Suppressor macrophage treated with lipopolysaccharide for 4 hours (primary cell): ENCODE measurements around the gene RBMS1.

Experiments used
- DNase-seq: peaks from one replicate; pipeline ENCODE4 v3.0.0-alpha.2; 2020

RBMS1 gene

DNA sequence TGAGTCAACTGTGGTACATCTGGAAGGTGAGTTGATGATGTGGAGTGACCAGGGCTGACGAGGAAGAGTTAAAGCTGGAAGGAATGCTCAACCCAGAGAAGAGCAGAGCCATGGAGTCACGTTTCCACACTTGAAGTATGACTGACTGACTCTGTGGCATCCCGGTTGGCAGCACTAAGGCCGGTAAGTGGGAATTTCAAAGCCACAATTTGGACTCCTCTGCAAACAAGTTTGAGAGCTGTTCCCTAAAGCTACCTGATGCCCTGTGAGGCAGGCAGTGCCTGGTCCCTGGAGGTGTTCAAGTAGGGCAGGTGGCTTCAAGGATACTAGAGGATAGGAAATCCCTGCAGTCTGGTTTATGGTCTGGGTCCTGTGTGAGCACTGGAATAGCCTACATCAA, 224.2 kb downstream of the RBMS1 start:
- DNase-seq, result no peak

DNA sequence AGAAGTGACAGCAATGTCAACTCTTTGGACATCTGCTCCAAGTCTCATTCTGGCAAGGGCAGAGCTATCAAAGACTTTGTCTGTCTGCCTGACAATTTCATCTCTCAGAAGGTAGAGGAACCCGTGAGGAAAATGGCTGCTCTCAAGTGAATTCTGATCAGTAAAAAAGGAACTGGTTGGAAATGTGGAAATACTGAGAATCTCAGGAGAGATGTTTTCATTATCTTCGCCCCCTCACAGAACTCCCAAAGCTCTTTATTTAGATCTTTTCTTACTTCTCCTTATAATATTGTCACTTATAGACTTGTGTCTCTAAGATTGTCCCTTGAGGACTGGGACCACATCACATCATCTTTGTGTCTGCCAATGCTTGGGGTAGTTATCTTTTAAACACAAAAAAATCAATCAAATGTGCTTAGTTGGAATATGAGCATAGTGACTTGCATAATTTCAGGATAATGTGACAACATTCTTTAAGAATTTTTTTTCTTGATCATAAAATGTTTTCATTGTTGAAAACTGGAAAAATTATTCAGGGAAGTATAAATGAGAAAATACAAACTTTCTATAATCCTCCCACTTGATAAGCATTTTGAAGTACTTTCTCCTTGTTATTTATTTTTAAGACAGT, 225.3 kb downstream of the RBMS1 start:
- peak; percentile 32 for DNase-seq

GRCh38 chr2:160267692-160268091, 225.9 kb downstream of the RBMS1 start:
- DNase-seq, result no peak

- DNase-seq, result no peak
These were observed 226.6 kb downstream of the RBMS1 start for GRCh38 chr2:160267022-160267421.

GRCh38 chr2:160266037-160266551, 227.5 kb downstream of the RBMS1 start:
- DNase-seq, result no peak

DNA sequence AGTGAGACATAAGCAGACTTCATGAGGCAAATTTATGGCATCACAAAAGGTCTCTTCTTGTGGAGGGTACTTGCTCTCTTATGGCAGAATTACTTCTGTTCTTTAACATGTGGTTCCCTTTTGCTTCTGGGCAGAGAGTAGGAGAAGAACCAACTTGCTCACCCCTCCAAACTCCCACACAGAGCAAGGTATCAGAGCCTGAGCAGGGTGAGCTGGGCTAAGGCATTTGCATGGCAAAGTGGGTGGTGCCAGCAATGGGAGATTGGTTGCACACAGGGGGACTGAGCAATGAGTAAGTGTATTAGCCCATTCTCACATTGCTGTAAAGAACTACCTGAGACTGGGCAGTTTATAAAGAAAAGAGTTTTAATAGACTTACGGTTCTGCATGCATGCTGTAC, 229.3 kb downstream of the RBMS1 start:
- DNase-seq, result peak; percentile 14

- DNase-seq, result no peak
These were observed 231.9 kb downstream of the RBMS1 start for GRCh38 chr2:160261732-160262131.

- peak; percentile 21 for DNase-seq
These were observed 235.2 kb downstream of the RBMS1 start for GRCh38 chr2:160258492-160258805.

- DNase-seq, result no peak
These were observed 235.7 kb downstream of the RBMS1 start for GRCh38 chr2:160257743-160258491.

DNA sequence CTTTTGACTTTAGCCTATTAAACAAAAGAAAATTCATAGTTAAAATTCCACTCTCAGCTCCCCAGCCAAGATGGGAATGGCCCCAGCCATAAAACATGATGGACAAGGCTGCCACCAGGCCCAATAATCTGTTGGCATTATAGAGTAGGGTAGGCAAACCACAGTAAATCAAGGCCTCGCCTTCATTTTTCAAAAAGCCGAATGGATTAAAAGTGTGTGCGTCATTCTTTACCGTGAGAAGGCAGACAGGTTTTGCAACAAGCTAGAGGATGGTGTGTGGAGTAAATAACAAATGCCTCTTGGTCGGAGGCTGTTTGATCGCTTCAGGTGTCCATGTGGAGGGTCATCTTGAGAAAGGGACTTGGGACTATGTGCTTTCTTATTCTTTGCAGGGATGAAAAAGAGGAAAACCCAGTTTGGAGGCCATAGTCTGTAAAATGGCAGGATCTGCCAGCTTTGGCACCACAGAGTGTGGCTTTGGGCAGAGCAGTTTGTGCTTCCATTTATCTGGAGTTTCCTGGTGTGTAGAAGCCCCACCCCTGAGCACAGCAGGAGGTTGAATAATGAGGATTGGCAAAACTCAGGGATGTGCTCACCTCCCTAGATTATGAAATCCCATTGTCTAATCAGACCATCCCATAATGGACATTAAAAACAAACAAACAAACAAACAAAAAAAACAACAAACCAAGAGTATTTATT, 236.4 kb downstream of the RBMS1 start:
- DNase-seq, result no peak

DNA sequence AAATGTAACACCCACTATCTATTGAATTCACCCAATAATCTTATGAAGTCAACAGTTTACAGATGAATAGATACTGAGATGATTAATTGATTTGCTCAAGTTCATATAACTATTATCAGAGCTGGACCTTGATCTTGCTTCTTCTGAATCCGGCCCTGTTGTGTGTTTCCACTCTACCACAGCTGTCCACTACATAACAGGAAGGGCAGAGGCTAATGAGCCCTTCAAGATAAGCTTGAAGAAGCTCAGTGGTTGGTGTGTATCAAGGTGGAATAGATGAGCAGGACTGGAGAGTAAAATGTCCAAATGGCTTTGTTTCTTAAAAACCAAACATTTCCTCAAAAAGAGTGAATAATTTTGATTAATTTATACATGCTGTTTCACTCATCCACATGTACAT, 237.1 kb downstream of the RBMS1 start:
- DNase-seq, result no peak

DNA sequence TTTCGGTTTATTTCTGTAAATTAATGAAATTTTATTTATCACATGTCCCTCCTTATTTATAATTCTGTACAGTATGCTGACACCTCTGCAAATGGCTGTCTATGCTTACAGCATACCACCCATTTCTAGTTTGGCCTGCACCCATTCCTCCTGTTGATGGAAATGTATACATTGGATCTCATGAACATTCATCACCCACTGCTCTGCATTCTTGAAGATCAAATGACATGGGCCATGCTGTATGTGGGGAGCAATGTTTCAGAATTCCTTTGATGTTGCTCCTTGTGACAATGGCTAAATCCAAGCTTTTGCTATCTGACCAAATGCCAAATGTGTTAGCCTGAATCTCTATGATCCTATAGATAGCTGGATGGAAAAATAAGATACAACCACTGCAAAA, 238.2 kb downstream of the RBMS1 start:
- DNase-seq, result no peak

- no peak for DNase-seq
These were observed 239.3 kb downstream of the RBMS1 start for GRCh38 chr2:160254189-160254762.

GRCh38 chr2:160253440-160254188, 240.0 kb downstream of the RBMS1 start:
- DNase-seq, result no peak

DNA sequence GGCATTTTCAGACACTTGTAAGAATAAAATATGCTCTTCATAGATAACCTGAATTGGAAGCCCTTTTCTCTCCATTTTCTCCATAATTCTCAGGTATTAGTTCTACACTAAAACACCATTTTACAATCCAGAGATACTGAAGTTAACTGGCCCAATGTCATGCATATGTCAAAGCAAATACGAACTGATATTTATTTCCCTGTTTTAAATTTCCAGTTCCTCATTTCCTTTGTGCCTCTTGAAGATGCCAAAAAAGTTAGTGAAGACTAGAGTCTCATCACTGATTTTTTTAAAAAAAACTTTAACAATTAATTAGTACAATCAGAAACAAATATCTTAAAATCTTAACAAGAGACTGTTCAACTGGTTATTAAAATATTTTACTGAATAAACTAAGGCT, 240.7 kb downstream of the RBMS1 start:
- peak; percentile 27 for DNase-seq

DNA sequence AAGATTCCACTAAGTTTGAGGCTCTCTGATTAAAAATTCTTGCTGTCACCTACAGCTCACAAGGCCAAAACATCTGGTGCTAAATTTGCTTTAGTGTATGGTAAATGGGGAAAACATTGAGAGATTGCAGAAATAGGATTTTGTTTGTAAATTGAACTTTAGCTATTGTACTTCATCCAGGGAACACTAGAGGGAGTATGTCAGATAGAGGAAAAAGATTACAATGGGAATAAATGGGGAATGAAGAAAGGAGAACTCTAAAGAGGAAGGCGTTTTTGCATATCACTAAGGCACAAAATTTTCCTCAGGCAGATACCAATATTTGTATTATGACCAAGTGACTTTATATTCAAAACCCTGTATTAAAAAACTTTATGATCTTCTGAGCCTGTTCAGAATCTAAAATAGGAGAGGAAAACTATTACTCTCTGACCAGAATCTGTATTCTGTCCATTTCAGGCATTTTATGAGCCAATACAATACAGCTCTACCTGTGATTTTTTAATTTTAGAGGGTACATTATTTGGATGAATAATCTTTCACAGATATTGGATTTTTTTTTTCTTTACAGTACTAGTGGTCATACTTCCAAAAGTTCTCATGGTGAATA, 241.2 kb downstream of the RBMS1 start:
- peak; percentile 79 for DNase-seq

DNA sequence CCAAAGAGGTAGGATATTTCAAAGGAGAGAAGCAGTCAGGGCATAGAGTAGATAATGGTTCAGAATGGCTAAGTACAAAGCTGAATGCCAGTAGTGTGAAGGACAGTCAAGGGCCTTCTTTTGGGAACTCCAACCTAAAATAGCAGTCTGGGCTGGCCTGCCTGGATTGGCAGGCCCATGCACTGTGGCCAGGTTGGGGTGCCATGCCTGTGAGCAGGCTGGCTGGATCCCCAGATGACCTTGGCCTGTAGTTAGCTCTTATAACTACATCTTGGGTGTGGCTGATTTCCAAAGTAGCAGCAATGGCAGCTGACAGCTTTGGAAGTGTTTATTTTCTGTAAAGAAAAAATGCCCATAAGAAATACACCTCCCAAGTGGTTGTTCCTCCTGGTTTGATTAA, 242.0 kb downstream of the RBMS1 start:
- DNase-seq, result no peak

- DNase-seq, result no peak
These were observed 243.7 kb downstream of the RBMS1 start for GRCh38 chr2:160249876-160250275.

DNA sequence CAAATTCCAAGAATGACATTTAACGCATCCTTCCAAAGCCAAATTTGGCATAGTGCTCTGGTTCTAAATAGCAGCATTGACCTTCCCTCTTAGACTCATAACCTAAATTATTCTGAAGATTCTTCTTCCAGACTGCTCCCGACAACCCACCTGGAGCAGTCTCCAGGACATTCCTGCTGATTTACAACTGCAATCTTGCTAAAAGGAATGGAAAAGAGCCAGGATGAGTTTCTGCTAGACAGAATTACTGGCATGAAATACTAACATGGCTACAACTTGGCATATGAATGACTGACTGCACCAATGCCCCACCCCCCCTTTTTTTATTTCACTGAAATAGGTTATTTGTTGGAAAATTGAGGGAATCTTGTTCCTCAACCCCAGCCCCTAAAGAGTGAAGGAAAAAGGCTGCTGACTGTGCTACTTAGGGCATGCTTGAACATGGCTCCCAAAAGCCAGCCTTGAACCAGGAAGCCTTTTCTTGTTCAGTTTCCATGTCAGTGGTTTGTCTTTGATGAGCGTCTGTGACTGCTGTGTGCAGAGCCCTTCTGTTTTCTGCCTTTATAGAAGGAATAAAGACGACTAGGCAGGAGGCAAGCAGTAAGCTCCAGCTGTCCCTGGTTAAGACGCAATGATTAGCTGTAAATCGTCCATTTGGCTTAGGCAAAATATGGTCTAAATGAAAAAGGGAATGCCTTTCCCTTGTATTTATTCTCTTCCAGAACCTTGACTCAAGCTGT, 246.1 kb downstream of the RBMS1 start:
- DNase-seq, result no peak

- DNase-seq, result no peak
These were observed 247.3 kb downstream of the RBMS1 start for GRCh38 chr2:160246356-160246755.

- DNase-seq, result no peak
These were observed 247.9 kb downstream of the RBMS1 start for GRCh38 chr2:160245614-160246155.
